Thyroid gland (tissue), 4 donors: ENCODE data around the gene ALKBH5. TPM values are rescaled to one million over a fixed set of nuclear protein-coding genes. Genes with fewer than 3 reads are reported as not detected.

ENCODE experiments used
- DNase-seq, 2 donors: peaks; one replicate each; pipeline ENCODE4 v3.0.0-alpha.2; 2019
- H3K27ac ChIP-seq, 3 donors: fragments of 200-600 bp; sonication (generic); 1 replicate in 2 of 3; 2 replicates in 1 of 3; pipeline ENCODE4 v1.5.1; 2016 to 2019; ENCODE audit warnings: mild to moderate bottlenecking in 1 of 3, moderate library complexity in 1 of 3
- H3K27me3 ChIP-seq: fragments of 200-600 bp; sonication (generic); one replicate; pipeline ENCODE4 v1.5.1; 2019
- H3K36me3 ChIP-seq, 2 donors: fragments of 200-600 bp; sonication (generic); one replicate each; pipeline ENCODE4 v1.5.1; 2016 to 2019
- H3K4me1 ChIP-seq, 2 donors: fragments of 200-600 bp; sonication (generic); one replicate each; pipeline ENCODE4 v1.5.1; 2017 to 2019
- H3K4me3 ChIP-seq, 3 donors: fragments of 200-600 bp; sonication (generic); replicated peaks in 1 of 3; 1 replicate in 2 of 3; 2 replicates in 1 of 3; pipeline ENCODE4 v1.5.1; 2016; ENCODE audit warnings: mild to moderate bottlenecking in 1 of 3
- H3K9me3 ChIP-seq: fragments of 200-600 bp; sonication (generic); one replicate; pipeline ENCODE4 v1.5.1; 2017
- CTCF ChIP-seq, 6 experiments: fragments of 200-600 bp in 3 of 6; fragments of 450-650 bp in 3 of 6; sonication (generic) in 3 of 6; IDR thresholded peaks; one replicate each; pipeline ENCODE4 v1.5.1; 2016 to 2019; ENCODE audit warnings: antibody characterized with exemption in 6 of 6, mild to moderate bottlenecking in 2 of 6, inconsistent platforms in 1 of 6, moderate library complexity in 1 of 6
- POLR2A ChIP-seq, 2 donors: fragments of 450-650 bp; IDR thresholded peaks; one replicate each; pipeline ENCODE4 v1.6.1; 2017; ENCODE audit warnings: antibody characterized with exemption in 2 of 2, mild to moderate bottlenecking in 2 of 2, moderate library complexity in 1 of 2
- WGBS, 2 donors: methylation state at CpG; one replicate each; pipeline ENCODE4 v1.1.5; 2017; 5-methylcytosine and 5-hydroxymethylcytosine counted together
- intact Hi-C: fragments of 100-400 bp; cut with DNase I; formaldehyde crosslinking; loops from one replicate; pipeline ENCODE4 v1.15.1; 2023
- total RNA-seq, 4 donors: library from RNA; depleted of rRNA; stranded (reverse); fragments of >200 nt; gene quantifications; one replicate each; pipeline ENCODE4 v1.2.3, GENCODE V29; 2016

Gene ALKBH5
- total RNA-seq, 4 donors from 2014 or later: 123 to 169 (median 159) TPM

- H3K4me3 ChIP-seq: no peak overlapping the region
- no peak overlapping the region for H3K27ac ChIP-seq
- 40 to 92% methylated on average over 1 to 15 of the region's 20 CpGs for WGBS, 2 donors
- no peak for DNase-seq
- H3K36me3 ChIP-seq: peaks cover 5 to 10% of the 10 kb centered on the region in 2 donors
- TF ChIP-seq POLR2A (IDR thresholded peaks at IDR 0.05): no peak
- no peak for TF ChIP-seq CTCF (IDR thresholded peaks at IDR 0.05)
- no peaks in the 10 kb centered on the region for H3K9me3 ChIP-seq
- intact Hi-C loops: no loop called here
- H3K27me3 ChIP-seq: no peaks in the 10 kb centered on the region
- no peaks in the 10 kb centered on the region for H3K4me1 ChIP-seq
Measured at GRCh38 chr17:18237461-18237860, 53.8 kb downstream of the ALKBH5 start.

- TF ChIP-seq CTCF (IDR thresholded peaks at IDR 0.05): no peak
- no peak for TF ChIP-seq POLR2A (IDR thresholded peaks at IDR 0.05)
- intact Hi-C loops: no loop called here
- no peak for DNase-seq
Measured at GRCh38 chr17:18238299-18238698, 54.7 kb downstream of the ALKBH5 start.

GRCh38 chr17:18240449-18240848 lies 56.8 kb downstream of the ALKBH5 start:
- no peak for TF ChIP-seq POLR2A (IDR thresholded peaks at IDR 0.05)
- TF ChIP-seq CTCF (IDR thresholded peaks at IDR 0.05): no peak
- DNase-seq: no peak
- intact Hi-C loops: no loop called here
- Histone ChIP-seq H3K27me3 (no peaks in the 10 kb centered on the region), H3K27ac (no peak overlapping the region), H3K36me3 (peaks cover 10 to 12% of the 10 kb centered on the region in 2 donors), H3K4me3 (no peak overlapping the region), H3K4me1 (no peaks in the 10 kb centered on the region), H3K9me3 (no peaks in the 10 kb centered on the region)
- WGBS, 2 donors: 90% methylated on average over 14 of the region's 19 CpGs; no CpG with 5 or more reads in 1 of the 2 donors

More at GRCh38 chr17:18238299-18238698, 54.7 kb downstream of the ALKBH5 start:
- H3K4me3 ChIP-seq: no peak overlapping the region
- H3K27ac ChIP-seq: no peak overlapping the region
- 96 to 99% methylated on average over 18 of the region's 18 CpGs for WGBS, 2 donors
- peaks cover 5 to 10% of the 10 kb centered on the region in 2 donors for H3K36me3 ChIP-seq
- H3K27me3 ChIP-seq: no peaks in the 10 kb centered on the region
- no peaks in the 10 kb centered on the region for H3K9me3 ChIP-seq
- H3K4me1 ChIP-seq: no peaks in the 10 kb centered on the region

- no peak for DNase-seq
- H3K36me3 ChIP-seq: peaks cover 19 to 21% of the 10 kb centered on the region in 2 donors
Measured at GRCh38 chr17:18241229-18241871, 57.7 kb downstream of the ALKBH5 start.

More at GRCh38 chr17:18241229-18241871, 57.7 kb downstream of the ALKBH5 start:
- Histone ChIP-seq H3K27me3 (no peaks in the 10 kb centered on the region), H3K4me1 (no peaks in the 10 kb centered on the region), H3K9me3 (no peaks in the 10 kb centered on the region), H3K4me3 (no peak overlapping the region), H3K27ac (no peak overlapping the region)
- TF ChIP-seq CTCF (IDR thresholded peaks at IDR 0.05): no peak
- TF ChIP-seq POLR2A (IDR thresholded peaks at IDR 0.05): no peak
- WGBS, 2 donors: 88 to 89% methylated on average over 28 of the region's 28 CpGs
- intact Hi-C loops: no loop called here
